Muscle of arm (tissue), 12 donors: ENCODE results near the gene EFNB2. TPM values are rescaled to one million over a fixed set of nuclear protein-coding genes. Genes with fewer than 3 reads are reported as not detected.

ENCODE experiments used
- DNase-seq: peaks from one replicate; pipeline ENCODE4 v3.0.0-alpha.2; 2013
- polyA plus RNA-seq, 12 donors: library from polyadenylated mRNA; unstranded; fragments of 120-200 nt; gene quantifications; one replicate each; pipeline ENCODE4 v1.2.1, GENCODE V29; 2013; ENCODE audit not compliant: insufficient read length in 12 of 12

The EFNB2 gene
- polyA plus RNA-seq, 12 donors, result 17.7 to 73.8 (median 21.6) TPM; not detected in 1

DNA sequence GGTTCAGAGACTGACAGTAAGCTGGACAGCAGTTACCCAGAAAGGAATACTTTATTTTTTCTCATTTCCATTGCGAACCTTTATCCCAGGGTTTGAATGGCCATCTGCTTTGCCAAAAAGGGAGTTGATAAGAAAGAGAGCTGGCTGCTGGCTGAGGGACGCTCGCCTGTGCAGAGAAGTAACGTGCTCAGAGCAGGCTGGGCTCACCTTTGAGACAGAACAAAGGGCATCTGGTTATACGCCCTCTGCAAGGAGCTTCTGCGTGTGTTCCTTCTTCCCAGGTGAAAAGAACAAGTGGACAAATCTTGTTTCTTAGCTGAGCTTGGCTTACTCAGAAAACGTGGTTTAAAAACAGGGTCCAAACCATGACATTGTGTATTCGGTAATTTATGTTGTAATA, 47.4 kb downstream of the EFNB2 start:
- no peak for DNase-seq

- no peak for DNase-seq
Observed at GRCh38 chr13:106487129-106487528, 48.3 kb downstream of the EFNB2 start.

- DNase-seq, result no peak
Observed at GRCh38 chr13:106486287-106486686, 49.2 kb downstream of the EFNB2 start.

GRCh38 chr13:106484537-106485193, 50.8 kb downstream of the EFNB2 start:
- DNase-seq, result no peak

DNA sequence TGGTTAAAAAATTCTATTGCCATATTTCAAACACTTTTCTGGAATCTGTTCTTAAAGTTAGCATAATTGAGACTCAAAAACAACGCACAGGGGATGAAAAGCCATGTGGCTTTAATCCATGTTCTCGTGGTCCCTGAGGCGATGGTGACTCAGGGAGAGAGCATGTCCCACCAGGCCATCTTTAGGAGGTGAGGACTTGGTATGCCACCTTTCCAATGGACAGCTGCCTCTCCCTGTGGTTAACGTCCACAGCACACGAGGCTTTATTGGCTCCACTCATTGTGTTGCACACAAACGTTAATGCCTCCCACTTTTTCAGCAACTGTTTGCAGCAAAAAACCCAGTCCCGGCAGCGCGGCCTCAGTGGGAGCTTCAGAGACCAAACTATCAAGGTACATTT, 51.4 kb downstream of the EFNB2 start:
- DNase-seq, result no peak

DNA sequence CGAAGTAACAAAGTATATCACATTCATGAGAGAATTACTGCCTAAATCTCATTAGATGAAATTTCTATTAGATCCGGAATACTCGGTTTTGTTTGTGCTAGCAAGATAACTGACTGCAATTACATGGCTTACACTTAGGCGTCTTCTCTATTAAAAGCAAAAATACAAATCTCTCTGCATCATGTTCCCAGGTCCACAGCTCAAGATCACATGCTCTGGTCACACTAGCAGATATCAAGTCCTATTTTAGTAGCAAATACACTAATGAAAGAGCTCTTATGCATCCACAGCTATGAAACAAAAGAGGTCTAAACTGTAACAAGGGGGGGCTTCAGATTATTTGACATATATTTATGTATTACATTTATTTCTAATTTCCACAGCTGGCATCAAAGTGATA, 53.5 kb downstream of the EFNB2 start:
- DNase-seq, result no peak

GRCh38 chr13:106480351-106480910, 55.0 kb downstream of the EFNB2 start:
- DNase-seq, result no peak

GRCh38 chr13:106479929-106480328, 55.5 kb downstream of the EFNB2 start:
- no peak for DNase-seq

GRCh38 chr13:106478116-106478515, 57.3 kb downstream of the EFNB2 start:
- DNase-seq, result no peak

DNA sequence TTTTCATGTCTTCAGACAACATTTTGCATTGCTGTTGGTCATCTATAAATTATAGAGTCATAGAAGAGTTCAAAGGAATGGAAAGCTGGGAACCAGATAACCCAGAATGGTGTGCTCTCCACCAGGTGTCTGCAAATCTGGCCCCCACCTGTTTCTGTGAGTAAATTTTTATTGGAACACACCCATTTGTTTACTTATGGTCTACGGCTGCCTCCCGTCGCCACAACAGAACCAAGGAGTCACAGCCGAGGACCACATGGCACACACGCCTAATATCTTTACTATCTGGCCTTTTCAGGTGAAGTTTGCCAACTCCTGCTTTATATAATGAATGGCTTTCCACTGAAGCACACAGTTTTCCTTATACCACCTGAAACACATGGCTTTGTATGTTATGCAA, 58.2 kb downstream of the EFNB2 start:
- no peak for DNase-seq

DNA sequence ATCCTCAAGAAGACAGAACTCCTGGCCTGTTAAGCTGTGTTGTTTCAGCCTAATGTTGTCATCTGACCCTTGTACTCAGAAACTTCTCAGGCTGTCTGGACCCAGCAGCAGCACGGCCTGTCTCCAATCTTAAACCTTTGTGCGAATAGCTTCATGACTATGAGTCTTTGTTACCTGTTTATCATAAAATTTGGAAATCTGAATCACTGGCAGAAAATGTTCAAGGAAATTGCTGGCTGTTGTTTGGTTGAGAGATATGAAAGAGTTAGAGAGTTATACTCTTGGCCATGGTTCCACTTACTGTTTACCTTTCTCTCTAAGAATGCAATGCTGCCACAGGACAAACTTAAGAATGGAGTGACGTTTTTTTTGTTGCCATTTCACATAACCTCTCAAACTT, 59.6 kb downstream of the EFNB2 start:
- DNase-seq, result no peak

- DNase-seq, result no peak
Observed at GRCh38 chr13:106474912-106475311, 60.5 kb downstream of the EFNB2 start.

DNA sequence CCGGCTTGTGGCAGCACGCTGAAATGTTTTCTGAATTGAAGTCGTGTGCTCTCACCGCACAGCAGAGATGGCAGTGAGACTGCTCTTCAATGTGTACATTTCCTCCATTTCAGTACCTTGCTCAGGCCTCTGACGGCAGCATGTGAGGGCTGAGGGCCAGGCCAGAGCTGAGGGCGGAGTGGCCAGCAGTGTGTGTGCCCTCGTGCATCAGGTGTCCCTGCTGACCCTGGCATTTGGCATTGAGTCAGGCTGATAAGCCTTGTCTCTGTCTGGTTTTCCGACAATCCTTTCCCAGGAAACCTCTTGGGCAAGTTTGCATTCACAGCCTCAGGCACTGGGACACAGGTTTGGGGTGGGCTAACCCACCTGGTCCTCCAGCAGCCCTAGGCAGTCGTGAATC, 62.3 kb downstream of the EFNB2 start:
- DNase-seq, result no peak

DNA sequence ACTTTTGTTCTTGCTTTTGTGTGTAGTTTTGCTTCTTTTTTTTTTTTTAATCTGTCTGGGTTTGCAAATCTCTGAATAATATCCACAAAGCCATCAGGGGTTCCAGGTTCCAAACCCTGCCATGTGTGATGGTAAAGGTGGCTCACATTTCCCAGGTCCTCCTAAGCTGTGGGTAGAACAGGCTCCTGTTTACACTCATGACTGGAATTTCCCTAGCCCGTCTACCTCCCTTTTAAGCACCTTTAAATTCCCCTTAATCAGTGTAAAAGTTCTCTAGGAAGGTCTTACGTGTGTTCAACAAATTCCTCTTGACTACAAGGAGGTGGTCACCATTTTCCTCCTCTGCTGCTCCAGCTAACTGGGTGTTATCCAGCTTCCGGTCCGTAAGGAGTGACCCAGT, 62.8 kb downstream of the EFNB2 start:
- no peak for DNase-seq

GRCh38 chr13:106471957-106472543, 63.4 kb downstream of the EFNB2 start:
- DNase-seq, result no peak

- no peak for DNase-seq
Observed at GRCh38 chr13:106470576-106470975, 64.9 kb downstream of the EFNB2 start.

DNA sequence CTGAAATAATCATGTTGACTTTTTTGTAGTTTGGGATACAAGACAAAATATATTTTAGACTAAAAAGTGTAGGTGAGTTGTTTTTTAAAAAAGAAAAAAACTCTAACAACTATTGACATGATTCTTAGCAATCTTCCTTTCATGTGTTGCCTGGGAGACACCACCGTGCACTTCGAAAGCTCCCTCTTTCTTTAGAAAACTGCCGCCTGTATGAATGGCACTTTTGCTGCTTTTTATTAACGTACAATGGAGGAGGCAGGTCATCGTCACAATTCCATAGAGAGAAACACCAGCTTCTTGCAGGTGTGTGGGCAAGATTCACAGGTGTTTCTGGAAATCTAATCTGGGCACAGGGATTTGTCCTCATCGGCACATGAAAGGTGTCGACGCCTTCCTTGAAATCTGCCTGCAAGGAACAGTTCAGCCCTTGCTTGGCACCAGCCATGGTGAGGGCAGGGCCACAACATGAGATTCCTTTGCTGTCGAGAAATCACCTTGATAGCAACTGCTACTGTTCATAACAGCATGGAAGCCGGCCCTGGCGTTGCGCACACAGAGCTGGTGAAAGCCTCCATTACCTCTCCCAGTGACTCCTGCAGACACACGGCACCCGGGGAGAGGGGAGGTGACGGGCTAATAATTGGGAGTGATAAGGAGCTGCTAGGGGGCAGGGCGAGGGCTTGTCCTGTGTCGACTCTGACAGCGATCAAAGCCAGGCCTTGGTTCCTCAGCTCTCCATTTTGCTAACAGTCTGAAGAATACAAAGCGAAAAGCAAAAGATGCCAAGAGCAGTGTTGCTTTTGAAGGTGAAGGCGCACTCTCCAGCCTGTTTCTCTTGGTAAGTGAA, 66.5 kb downstream of the EFNB2 start:
- DNase-seq, result no peak

- no peak for DNase-seq
Observed at GRCh38 chr13:106468207-106468606, 67.3 kb downstream of the EFNB2 start.

DNA sequence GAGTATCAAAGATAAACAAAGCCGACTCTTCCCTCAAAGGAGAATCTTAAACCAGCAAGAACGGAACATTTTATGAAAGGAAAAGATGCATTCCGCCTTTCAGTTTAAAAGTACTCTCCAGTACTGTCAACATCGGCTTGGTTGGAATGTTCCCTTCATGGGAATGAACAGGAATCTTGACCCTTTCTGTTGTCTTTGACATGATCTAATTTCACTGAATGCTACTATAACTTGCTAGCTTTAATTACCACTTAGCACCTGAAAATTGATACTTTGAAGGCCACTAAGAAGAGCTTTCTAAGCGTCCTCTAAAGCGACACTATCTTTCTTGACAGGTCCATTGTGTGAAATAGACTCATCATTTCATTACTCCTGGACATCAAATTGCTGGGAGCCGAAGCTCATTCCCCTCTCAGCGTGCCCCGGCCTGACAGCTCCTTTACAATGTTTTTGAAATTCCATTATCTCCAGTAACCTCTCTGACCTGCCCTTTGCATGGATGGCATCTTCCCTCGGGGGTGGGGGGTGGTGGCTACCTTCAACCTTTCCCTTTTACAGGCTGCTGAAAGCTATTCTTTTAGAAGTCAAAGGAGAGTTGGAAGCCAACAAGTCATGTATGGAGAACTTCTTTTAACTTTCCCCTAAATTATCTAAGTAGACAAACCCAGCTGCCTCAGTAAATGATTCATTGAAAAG, 67.9 kb downstream of the EFNB2 start:
- no peak for DNase-seq

GRCh38 chr13:106466691-106467426, 68.6 kb downstream of the EFNB2 start:
- DNase-seq, result no peak

DNA sequence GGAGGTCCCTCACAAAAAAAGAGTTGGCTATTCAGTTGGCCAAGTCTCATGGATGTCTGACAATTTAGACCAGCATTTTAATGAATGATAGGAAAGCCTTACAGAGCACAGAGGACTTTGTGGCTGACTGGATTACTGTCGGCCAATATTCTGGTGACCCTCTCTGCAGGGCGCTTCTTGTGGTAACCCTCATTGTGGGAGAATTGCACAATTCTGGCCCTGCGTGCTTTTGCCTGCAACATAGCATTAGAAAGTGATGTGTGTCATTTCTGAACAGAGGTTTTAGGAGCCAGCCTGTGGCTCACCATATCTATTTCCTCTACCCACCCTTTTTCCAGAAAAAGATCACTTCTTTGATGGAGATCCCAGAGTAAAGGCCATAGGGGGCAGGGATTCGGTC, 71.4 kb downstream of the EFNB2 start:
- DNase-seq, result no peak
